D721Med (cell line): ENCODE measurements around the gene RAD50.

Source experiments
- DNase-seq: peaks from one replicate; pipeline ENCODE4 v3.0.0; 2011; ENCODE audit warnings: low spot score; ENCODE audit not compliant: insufficient read length
- FAIRE-seq: peaks from 2 replicates; lab custom pipeline; 2011; peaks lifted over from hg19 to GRCh38; lab: Jason Lieb, UNC
- CTCF ChIP-seq: IDR thresholded peaks from 2 replicates; pipeline ENCODE4 v1.5.1; 2012; ENCODE audit warnings: mild to moderate bottlenecking, control low read depth; ENCODE audit not compliant: insufficient read depth; ENCODE audit errors: missing control alignments

The RAD50 gene

GRCh38 chr5:132635873-132636272 is 79.1 kb downstream of the RAD50 start:
- FAIRE-seq = no peak
- no peak for DNase-seq
- no peak for TF ChIP-seq CTCF

GRCh38 chr5:132637241-132637640 is 80.5 kb downstream of the RAD50 start:
- DNase-seq (no peak), FAIRE-seq (no peak)
- no peak for TF ChIP-seq CTCF

DNA sequence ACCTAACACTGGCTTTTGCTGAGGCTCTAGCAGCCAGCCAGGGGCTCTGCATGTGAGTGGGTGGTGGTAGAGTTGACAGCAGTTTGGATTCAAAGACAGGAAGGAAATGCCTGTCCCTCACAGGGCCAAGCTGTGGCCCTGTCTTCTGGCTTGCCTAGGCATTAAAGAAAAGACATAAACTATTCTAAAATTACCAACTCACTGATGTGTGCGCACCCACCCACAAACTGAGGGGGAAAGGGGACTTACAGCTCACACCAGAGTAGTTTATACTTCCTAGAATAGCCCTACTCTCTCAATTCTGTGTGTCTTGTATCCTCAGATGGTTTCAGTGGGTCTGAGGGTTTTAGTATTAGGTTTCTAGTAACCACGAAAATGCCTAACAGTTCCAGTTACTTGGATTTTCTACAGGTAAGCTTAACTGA is 82.9 kb downstream of the RAD50 start:
- no peak for FAIRE-seq
- no peak for DNase-seq
- no peak for TF ChIP-seq CTCF

DNA sequence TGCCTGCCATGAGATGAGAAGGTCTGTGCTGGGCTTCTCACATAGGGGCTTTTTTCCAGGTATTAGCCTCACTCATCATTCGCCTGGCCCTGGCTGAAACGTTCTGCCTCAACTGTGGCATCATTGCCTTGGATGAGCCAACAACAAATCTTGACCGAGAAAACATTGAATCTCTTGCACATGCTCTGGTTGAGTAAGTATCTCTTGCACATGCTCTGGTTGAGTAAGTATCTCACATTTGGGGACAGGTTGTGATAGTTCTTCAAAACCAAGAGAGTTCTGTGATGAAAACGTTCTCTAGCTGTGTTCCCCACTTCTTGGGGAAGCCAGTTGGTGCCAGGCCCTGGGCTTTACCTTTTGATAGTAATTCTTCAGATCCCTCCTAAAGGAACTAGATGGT is 83.8 kb downstream of the RAD50 start:
- no peak for FAIRE-seq
- TF ChIP-seq CTCF = no peak
- DNase-seq = no peak

- no peak for TF ChIP-seq CTCF
- DNase-seq (no peak), FAIRE-seq (no peak)
Observed at GRCh38 chr5:132641241-132641723, 84.5 kb downstream of the RAD50 start.

GRCh38 chr5:132641841-132642240 is 85.1 kb downstream of the RAD50 start:
- no peak for FAIRE-seq
- no peak for TF ChIP-seq CTCF

DNA sequence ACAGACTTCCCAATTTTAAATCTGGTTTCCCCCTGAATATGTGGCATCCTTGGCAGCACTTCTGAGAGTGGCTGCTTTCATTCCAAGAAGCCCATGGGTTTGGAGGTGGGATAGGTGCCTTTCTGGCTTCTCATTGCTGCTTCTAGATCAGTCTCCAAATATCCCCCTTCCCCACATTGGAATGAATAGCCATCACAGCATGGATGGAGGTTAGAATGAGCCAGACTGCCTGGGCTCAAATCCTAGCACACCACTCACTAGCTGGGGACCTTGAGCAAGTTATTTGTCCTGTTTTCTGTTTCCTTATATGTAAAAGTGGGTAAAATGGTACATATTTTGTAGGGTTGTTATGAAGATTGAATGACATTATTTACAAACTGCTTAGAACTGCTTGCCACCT is 87.4 kb downstream of the RAD50 start:
- no peak for FAIRE-seq
- TF ChIP-seq CTCF = no peak
- no peak for DNase-seq

More at GRCh38 chr5:132641841-132642240, 85.1 kb downstream of the RAD50 start:
- no peak for DNase-seq
